HuH-7 (cell line): ENCODE measurements around the gene EHD3.
A peak's percentile ranks its signal among the peaks of the same experiment; 100 is the strongest.

Experiments used
- DNase-seq: peaks from one replicate; pipeline ENCODE4 v3.0.0; 2011; ENCODE audit warnings: low spot score

Gene EHD3

GRCh38 chr2:31233741-31234682, at the start of gene EHD3:
EHD3 (plus strand) TSS chr2:31234152; CDS start chr2:31234622, 470 bp downstream.
- DNase-seq, result peak; percentile 63

GRCh38 chr2:31187166-31187565, 46.8 kb upstream of the EHD3 start:
- no peak for DNase-seq

GRCh38 chr2:31188131-31188530, 45.8 kb upstream of the EHD3 start:
- no peak for DNase-seq

- no peak for DNase-seq
Observed at GRCh38 chr2:31189141-31189540, 44.8 kb upstream of the EHD3 start.

GRCh38 chr2:31190188-31190587, 43.8 kb upstream of the EHD3 start:
- DNase-seq, result no peak

GRCh38 chr2:31191931-31192330, 42.0 kb upstream of the EHD3 start:
- DNase-seq, result no peak

- DNase-seq, result no peak
Observed at GRCh38 chr2:31192396-31192795, 41.6 kb upstream of the EHD3 start.

- no peak for DNase-seq
Observed at GRCh38 chr2:31192851-31193392, 41.0 kb upstream of the EHD3 start.

- no peak for DNase-seq
Observed at GRCh38 chr2:31193806-31194205, 40.1 kb upstream of the EHD3 start.

GRCh38 chr2:31196622-31197021, 37.3 kb upstream of the EHD3 start:
- DNase-seq, result no peak

GRCh38 chr2:31197166-31197565, 36.8 kb upstream of the EHD3 start:
- no peak for DNase-seq

- no peak for DNase-seq
Observed at GRCh38 chr2:31197669-31198068, 36.3 kb upstream of the EHD3 start.

GRCh38 chr2:31199206-31199605, 34.7 kb upstream of the EHD3 start:
- DNase-seq, result no peak

- no peak for DNase-seq
Observed at GRCh38 chr2:31200972-31201371, 33.0 kb upstream of the EHD3 start.

- no peak for DNase-seq
Observed at GRCh38 chr2:31202041-31202440, 31.9 kb upstream of the EHD3 start.

GRCh38 chr2:31202833-31203232, 31.1 kb upstream of the EHD3 start:
- no peak for DNase-seq

- no peak for DNase-seq
Observed at GRCh38 chr2:31203916-31204315, 30.0 kb upstream of the EHD3 start.

GRCh38 chr2:31204783-31205182, 29.2 kb upstream of the EHD3 start:
- DNase-seq, result no peak

GRCh38 chr2:31205186-31205585, 28.8 kb upstream of the EHD3 start:
- DNase-seq, result no peak

GRCh38 chr2:31205613-31206012, 28.3 kb upstream of the EHD3 start:
- no peak for DNase-seq

- no peak for DNase-seq
Observed at GRCh38 chr2:31207790-31208189, 26.2 kb upstream of the EHD3 start.

GRCh38 chr2:31208240-31208639, 25.7 kb upstream of the EHD3 start:
- DNase-seq, result no peak
